ENCODE results near the gene ZNRF2.
"Not testable (repeated sequence)": the region's sequence is repeated elsewhere in the genome, so short reads cannot be mapped to it uniquely, and the experiment has no call there.

- not testable (repeated sequence) for TF ChIP-seq POLR2A, CTCF, EP300 (IDR thresholded peaks at IDR 0.05)
Observed at GRCh38 chr7:30289634-30290033, 5.2 kb downstream of the ZNRF2 start.

All from tibial nerve (tissue), 4 donors.